Astrocyte of the spinal cord (primary cell): Measurements from ENCODE around the gene CD300LB.

Experiments used
- DNase-seq: peaks from one replicate; pipeline ENCODE4 v3.0.0; 2011; ENCODE audit warnings: low read depth, low spot score
- H3K4me3 ChIP-seq: 2 replicates; pipeline ENCODE4 v1.5.1; 2011; ENCODE audit warnings: low read depth, mild to moderate bottlenecking, low read length, moderate library complexity
- CTCF ChIP-seq: IDR thresholded peaks from 2 replicates; pipeline ENCODE4 v1.5.1; 2012; ENCODE audit warnings: low read depth, mild to moderate bottlenecking, low read length, inconsistent platforms
- in situ Hi-C: cut with HindIII; loops from 2 replicates; pipeline ENCODE4 v1.10.0; 2017; ENCODE audit warnings: low sequenced_read_pairs

The CD300LB gene

DNA sequence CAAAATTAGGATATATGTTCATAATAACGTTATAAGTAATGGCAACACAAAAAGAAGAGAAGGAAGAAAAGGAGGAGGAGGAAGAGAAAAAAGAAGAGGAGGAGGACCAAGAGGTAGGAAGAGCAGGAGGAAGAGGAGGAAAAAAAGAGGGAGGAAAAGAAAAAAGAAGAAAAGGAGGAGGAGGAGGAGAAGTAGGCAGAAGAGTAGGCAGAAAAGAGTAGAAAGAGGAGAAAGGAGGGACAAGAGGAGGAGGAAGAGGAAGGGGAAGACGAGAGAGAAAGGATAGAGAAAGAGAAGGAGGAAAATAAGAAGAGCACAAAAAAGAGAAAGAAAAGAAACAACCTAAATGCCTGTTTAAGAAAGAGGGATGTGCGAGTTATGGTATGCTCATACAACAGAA, 5.6 kb upstream of the CD300LB start:
- in situ Hi-C loops: no loop called here
- no peak for DNase-seq

DNA sequence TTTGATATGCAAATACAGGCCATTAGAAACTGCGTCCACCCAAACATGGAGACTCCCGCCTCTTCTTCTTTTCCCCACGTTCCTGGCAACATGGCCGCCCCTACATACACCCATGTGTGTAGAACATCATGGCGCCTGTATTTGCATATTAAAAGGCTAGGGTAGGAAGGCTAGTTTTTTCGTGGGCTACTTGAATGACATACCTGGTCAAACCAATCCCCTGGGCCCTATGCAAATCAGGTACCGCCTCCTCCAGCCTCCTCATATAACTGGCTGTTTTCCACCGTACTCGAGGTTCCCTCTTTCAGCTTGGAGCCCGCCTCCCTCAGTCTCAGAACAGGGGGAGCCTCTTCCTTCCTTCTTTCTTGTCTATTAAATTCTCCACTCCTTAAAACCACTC, 840 bp upstream of the CD300LB start:
- TF ChIP-seq CTCF: no peak
- H3K4me3 ChIP-seq: no peak overlapping the region
- in situ Hi-C loops: no loop called here
- no peak for DNase-seq

More for the DNA sequence above, 5.6 kb upstream of the CD300LB start:
- H3K4me3 ChIP-seq: no peak overlapping the region
- no peak for TF ChIP-seq CTCF

GRCh38 chr17:74530831-74531150, 484 bp downstream of the CD300LB start:
- in situ Hi-C loops: no loop called here
- DNase-seq: no peak
- no peak overlapping the region for H3K4me3 ChIP-seq
- TF ChIP-seq CTCF: no peak

GRCh38 chr17:74529243-74529642, 2.0 kb downstream of the CD300LB start:
- DNase-seq: no peak
- H3K4me3 ChIP-seq: no peak overlapping the region
- in situ Hi-C loops: no loop called here
- no peak for TF ChIP-seq CTCF

GRCh38 chr17:74528491-74529199, 2.6 kb downstream of the CD300LB start:
- DNase-seq: no peak
- TF ChIP-seq CTCF: no peak
- H3K4me3 ChIP-seq: no peak overlapping the region
- in situ Hi-C loops: no loop called here

- no peak for DNase-seq
- H3K4me3 ChIP-seq: no peak overlapping the region
- in situ Hi-C loops: no loop called here
- no peak for TF ChIP-seq CTCF
These were observed 3.5 kb downstream of the CD300LB start for GRCh38 chr17:74527756-74528155.

DNA sequence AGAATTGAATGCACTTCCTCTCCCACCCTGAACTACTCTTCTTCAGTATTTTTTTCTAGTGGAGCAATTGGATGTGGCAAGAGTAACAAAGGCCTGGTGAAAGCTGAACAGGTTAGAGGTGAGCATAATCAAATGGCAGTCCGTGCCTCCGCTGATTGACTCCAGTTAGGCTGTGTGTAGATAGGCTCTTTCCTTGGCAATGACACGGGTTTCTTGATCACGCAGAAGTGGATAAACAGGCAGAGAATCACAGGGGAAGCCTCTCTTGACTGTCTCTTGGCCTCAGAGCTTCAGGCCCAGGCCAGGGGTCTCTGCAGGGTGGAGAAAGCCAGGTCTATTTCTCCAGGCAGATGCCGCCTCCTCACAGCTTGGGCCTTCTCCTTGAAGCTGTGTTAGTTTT, 4.2 kb downstream of the CD300LB start:
- no peak for TF ChIP-seq CTCF
- DNase-seq: no peak
- no peak overlapping the region for H3K4me3 ChIP-seq
- in situ Hi-C loops: no loop called here
